ENCODE results near the gene TMEM247. TPM values are rescaled to one million over a fixed set of nuclear protein-coding genes. Genes with fewer than 3 reads are reported as not detected.

TMEM247 gene
- total RNA-seq, 4 donors from 2014 or later = not detected

- Histone ChIP-seq H3K27me3 (no peaks in the 10 kb centered on the region), H3K9me3 (no peaks in the 10 kb centered on the region), H3K36me3 (no peaks in the 10 kb centered on the region), H3K27ac (no peak overlapping the region), H3K4me3 (replicated peaks in 1 of 3) (no peak overlapping the region), H3K4me1 (no peaks in the 10 kb centered on the region)
- intact Hi-C loops (cut with DNase I) = no loop called here
- 84 to 89% methylated on average over 10 of the region's 10 CpGs for WGBS, 2 donors
- DNase-seq = no peak
- no peak for TF ChIP-seq POLR2A (IDR thresholded peaks at IDR 0.05)
- TF ChIP-seq CTCF (IDR thresholded peaks at IDR 0.05) = no peak
These were observed 32.8 kb downstream of the TMEM247 start for GRCh38 chr2:46512185-46512584.

- no peak for DNase-seq
- Histone ChIP-seq H3K4me1 (no peaks in the 10 kb centered on the region), H3K36me3 (no peaks in the 10 kb centered on the region), H3K4me3 (replicated peaks in 1 of 3) (no peak overlapping the region), H3K27me3 (no peaks in the 10 kb centered on the region), H3K27ac (no peak overlapping the region), H3K9me3 (no peaks in the 10 kb centered on the region)
- no peak for TF ChIP-seq CTCF (IDR thresholded peaks at IDR 0.05)
- 90 to 94% methylated on average over 1 of the region's 1 CpG for WGBS, 2 donors
- intact Hi-C loops (cut with DNase I) = no loop called here
These were observed 35.4 kb downstream of the TMEM247 start for GRCh38 chr2:46514738-46515137.

GRCh38 chr2:46517485-46517884, 38.1 kb downstream of the TMEM247 start:
- no peak for DNase-seq
- 76 to 83% methylated on average over 1 of the region's 1 CpG for WGBS, 2 donors
- Histone ChIP-seq H3K36me3 (no peaks in the 10 kb centered on the region), H3K4me3 (replicated peaks in 1 of 3) (no peak overlapping the region), H3K9me3 (no peaks in the 10 kb centered on the region), H3K27ac (no peak overlapping the region), H3K27me3 (no peaks in the 10 kb centered on the region), H3K4me1 (no peaks in the 10 kb centered on the region)
- intact Hi-C loops (cut with DNase I) = no loop called here
- no peak for TF ChIP-seq CTCF (IDR thresholded peaks at IDR 0.05)

- intact Hi-C loops (cut with DNase I) = no loop called here
- no peak for DNase-seq
- no peak for TF ChIP-seq CTCF (IDR thresholded peaks at IDR 0.05)
- no peak for TF ChIP-seq POLR2A (IDR thresholded peaks at IDR 0.05)
These were observed 39.5 kb downstream of the TMEM247 start for GRCh38 chr2:46518861-46519260.

GRCh38 chr2:46519265-46519664, 39.9 kb downstream of the TMEM247 start:
- H3K27ac ChIP-seq = no peak overlapping the region
- H3K27me3 ChIP-seq = no peaks in the 10 kb centered on the region
- intact Hi-C loops (cut with DNase I) = no loop called here
- DNase-seq = no peak
- no peaks in the 10 kb centered on the region for H3K4me1 ChIP-seq
- no peaks in the 10 kb centered on the region for H3K36me3 ChIP-seq
- no peak for TF ChIP-seq CTCF (IDR thresholded peaks at IDR 0.05)
- TF ChIP-seq POLR2A (IDR thresholded peaks at IDR 0.05) = no peak
- H3K9me3 ChIP-seq = no peaks in the 10 kb centered on the region
- 88 to 93% methylated on average over 7 of the region's 7 CpGs for WGBS, 2 donors
- no peak overlapping the region for H3K4me3 ChIP-seq (replicated peaks in 1 of 3)

More at GRCh38 chr2:46518861-46519260, 39.5 kb downstream of the TMEM247 start:
- WGBS, 2 donors = 77 to 90% methylated on average over 7 of the region's 7 CpGs
- Histone ChIP-seq H3K4me3 (replicated peaks in 1 of 3) (no peak overlapping the region), H3K27me3 (no peaks in the 10 kb centered on the region), H3K36me3 (no peaks in the 10 kb centered on the region), H3K4me1 (no peaks in the 10 kb centered on the region), H3K27ac (no peak overlapping the region), H3K9me3 (no peaks in the 10 kb centered on the region)
